Left ventricle myocardium superior (tissue), 1 donor: Measurements from ENCODE around the gene METTL4. TPM values are rescaled to one million over a fixed set of nuclear protein-coding genes. Genes with fewer than 3 reads are reported as not detected.

Experiments
- ATAC-seq: fragments of 200-7000 bp; cut with Tn5 transposase; one replicate; pipeline ENCODE4 v1.9.1; 2020; ENCODE audit warnings: mild to moderate bottlenecking, moderate library complexity
- DNase-seq: peaks from one replicate; pipeline ENCODE4 v3.0.0-alpha.2; 2020
- intact Hi-C: fragments of 100-400 bp; cut with micrococcal nuclease; formaldehyde crosslinking; loops from one replicate; pipeline ENCODE4 v1.11.0; 2022
- long read RNA-seq: library from polyadenylated mRNA; unstranded; transcript quantifications from one replicate; pipeline ENCODE4 v2.0.0, GENCODE V29; 2021
- total RNA-seq: library from RNA; stranded (reverse); fragmentation: NEBNext Ultra II Directional; extraction: Animal tissue kit (Norgen Biotek cat#: 25700); gene quantifications from one replicate; pipeline ENCODE4 v1.2.1, GENCODE V29; 2021
- donor health status: DM: no; HTN: yes; CAD: no; lungs with severe emphysema.

Gene METTL4
- total RNA-seq: 5.9 TPM
- long read RNA-seq, partial matches to known transcripts: 1 of 4 reads
- long read RNA-seq, other reads (novel, unspliced or antisense): 1 of 4 reads

GRCh38 chr18:2571200-2572170 is at the start of gene METTL4, which contains the start of gene NDC80:
Gene METTL4, minus strand, starts transcription at chr18:2571505. Its CDS starts 4,289 bp downstream, at chr18:2567216.
Gene NDC80, plus strand, starts transcription at chr18:2571557. Its CDS starts 1,429 bp downstream, at chr18:2572986.
- DNase-seq (peak; percentile 89), ATAC-seq (peak; percentile 97)
- intact Hi-C loops: no loop called here

- intact Hi-C loops: no loop called here
- ATAC-seq (no peak), DNase-seq (no peak)
These were observed 46.7 kb upstream of the METTL4 start for GRCh38 chr18:2618009-2618408.

- no peak for ATAC-seq
- DNase-seq: no peak
- intact Hi-C loops: no loop called here
These were observed 46.2 kb upstream of the METTL4 start for GRCh38 chr18:2617401-2617998.

GRCh38 chr18:2612996-2613395 is 41.7 kb upstream of the METTL4 start:
- intact Hi-C loops: no loop called here
- no peak for DNase-seq
- ATAC-seq: no peak

GRCh38 chr18:2610549-2610948 is 39.2 kb upstream of the METTL4 start:
- DNase-seq: no peak
- intact Hi-C loops: no loop called here
- ATAC-seq: no peak

GRCh38 chr18:2609604-2610003 is 38.3 kb upstream of the METTL4 start:
- no peak for ATAC-seq
- intact Hi-C loops: no loop called here

GRCh38 chr18:2606335-2606734 is 35.0 kb upstream of the METTL4 start:
- ATAC-seq (no peak), DNase-seq (no peak)
- intact Hi-C loops: no loop called here

More at GRCh38 chr18:2609604-2610003, 38.3 kb upstream of the METTL4 start:
- no peak for DNase-seq

GRCh38 chr18:2602844-2603243 is 31.5 kb upstream of the METTL4 start:
- DNase-seq: no peak
- ATAC-seq: no peak
- intact Hi-C loops: no loop called here

GRCh38 chr18:2597639-2598038 is 26.3 kb upstream of the METTL4 start:
- intact Hi-C loops: no loop called here
- DNase-seq (no peak), ATAC-seq (no peak)

GRCh38 chr18:2590303-2590702 is 19.0 kb upstream of the METTL4 start:
- ATAC-seq (no peak), DNase-seq (no peak)
- intact Hi-C loops: no loop called here

GRCh38 chr18:2589345-2590068 is 18.2 kb upstream of the METTL4 start:
- no peak for ATAC-seq
- intact Hi-C loops: no loop called here
- no peak for DNase-seq

GRCh38 chr18:2588666-2589344 is 17.5 kb upstream of the METTL4 start:
- DNase-seq: no peak
- intact Hi-C loops: no loop called here
- no peak for ATAC-seq

GRCh38 chr18:2587788-2588187 is 16.5 kb upstream of the METTL4 start:
- ATAC-seq (no peak), DNase-seq (no peak)
- intact Hi-C loops: no loop called here

- no peak for ATAC-seq
- no peak for DNase-seq
- intact Hi-C loops: no loop called here
These were observed 2.1 kb upstream of the METTL4 start for GRCh38 chr18:2573408-2573807.

GRCh38 chr18:2572892-2573291 is 1.6 kb upstream of the METTL4 start:
- ATAC-seq (no peak), DNase-seq (no peak)
- intact Hi-C loops: no loop called here

- intact Hi-C loops: no loop called here
- DNase-seq (no peak), ATAC-seq (no peak)
These were observed 865 bp upstream of the METTL4 start for GRCh38 chr18:2572171-2572569.

- DNase-seq: peak; percentile 80
- intact Hi-C loops: no loop called here
- peak; percentile 90 for ATAC-seq
These were observed 519 bp downstream of the METTL4 start for GRCh38 chr18:2570772-2571199.

GRCh38 chr18:2569338-2570207 is 1.7 kb downstream of the METTL4 start:
- intact Hi-C loops: no loop called here
- ATAC-seq (no peak), DNase-seq (no peak)
